Astrocyte (in vitro differentiated cells and primary cell): ENCODE data around the gene ANOS1. TPM values are rescaled to one million over a fixed set of nuclear protein-coding genes. Genes with fewer than 3 reads are reported as not detected.

ENCODE experiments used
- DNase-seq: peaks from one replicate; pipeline ENCODE4 v3.0.0-alpha.2; 2010; ENCODE audit warnings: low read depth
- FAIRE-seq: peaks from 2 replicates; lab custom pipeline; 2011; peaks lifted over from hg19 to GRCh38; lab: Jason Lieb, UNC
- H2AFZ ChIP-seq: 2 replicates; pipeline ENCODE4 v1.6.0; 2012; ENCODE audit warnings: low read depth, low read length, inconsistent platforms
- H3K27ac ChIP-seq: 2 replicates; pipeline ENCODE4 v1.5.1; 2011; ENCODE audit warnings: low read depth, low read length, inconsistent platforms
- H3K27me3 ChIP-seq: 2 replicates; pipeline ENCODE4 v1.6.0; 2011; ENCODE audit warnings: low read length, inconsistent platforms; ENCODE audit not compliant: insufficient read depth
- H3K36me3 ChIP-seq: 2 replicates; pipeline ENCODE4 v1.5.1; 2011; ENCODE audit warnings: low read length, inconsistent platforms; ENCODE audit not compliant: insufficient read depth
- H3K4me1 ChIP-seq: 2 replicates; pipeline ENCODE4 v1.5.1; 2011; ENCODE audit warnings: low read length, inconsistent platforms; ENCODE audit not compliant: insufficient read depth
- H3K4me2 ChIP-seq: 2 replicates; pipeline ENCODE4 v1.6.0; 2012; ENCODE audit warnings: low read length, inconsistent platforms
- H3K4me3 ChIP-seq: 2 replicates; pipeline ENCODE4 v1.5.1; 2011; ENCODE audit warnings: low read depth, mild to moderate bottlenecking, low read length, inconsistent platforms; ENCODE audit not compliant: insufficient read depth
- H3K79me2 ChIP-seq: 2 replicates; pipeline ENCODE4 v1.6.0; 2012; ENCODE audit warnings: mild to moderate bottlenecking, low read length, inconsistent platforms; ENCODE audit not compliant: insufficient read depth
- H3K9ac ChIP-seq: 2 replicates; pipeline ENCODE4 v1.6.0; 2012; ENCODE audit warnings: mild to moderate bottlenecking, low read length, inconsistent platforms
- H3K9me3 ChIP-seq: 2 replicates; pipeline ENCODE4 v1.5.1; 2012; ENCODE audit warnings: low read depth, mild to moderate bottlenecking, low read length, inconsistent platforms; ENCODE audit not compliant: insufficient read depth
- H4K20me1 ChIP-seq: 2 replicates; pipeline ENCODE4 v1.6.0; 2012; ENCODE audit warnings: low read length, inconsistent platforms; ENCODE audit not compliant: insufficient read depth
- H3K27ac Mint-ChIP-seq: one replicate; pipeline ENCODE4 v1.8.0; 2021; ENCODE audit warnings: mild to moderate bottlenecking, mixed read lengths; ENCODE audit not compliant: unreplicated experiment
- H3K27me3 Mint-ChIP-seq: one replicate; pipeline ENCODE4 v1.8.0; 2021; ENCODE audit warnings: low read depth, mixed read lengths; ENCODE audit not compliant: unreplicated experiment
- H3K36me3 Mint-ChIP-seq: one replicate; pipeline ENCODE4 v1.8.0; 2021; ENCODE audit warnings: low read depth, mixed read lengths; ENCODE audit not compliant: unreplicated experiment
- H3K4me1 Mint-ChIP-seq: one replicate; pipeline ENCODE4 v1.8.0; 2021; ENCODE audit warnings: low read depth, mixed read lengths; ENCODE audit not compliant: unreplicated experiment
- H3K4me3 Mint-ChIP-seq: one replicate; pipeline ENCODE4 v1.8.0; 2021; ENCODE audit warnings: mild to moderate bottlenecking, moderate library complexity, mixed read lengths; ENCODE audit not compliant: unreplicated experiment
- H3K9me3 Mint-ChIP-seq: one replicate; pipeline ENCODE4 v1.8.0; 2021; ENCODE audit warnings: mild to moderate bottlenecking, mixed read lengths; ENCODE audit not compliant: unreplicated experiment
- EZH2 ChIP-seq: IDR thresholded peaks from 2 replicates; pipeline ENCODE4 v1.6.1; 2012; ENCODE audit warnings: mild to moderate bottlenecking, low read length, inconsistent platforms; ENCODE audit not compliant: insufficient read depth
- total RNA-seq: library from RNA; stranded (reverse); gene quantifications from 2 replicates; pipeline ENCODE4 v1.2.1, GENCODE V29; 2021
- TF ChIP-seq, protein P1 (sequence below): IDR thresholded peaks from 2 replicates; pipeline ENCODE4 v1.5.1; 2011; ENCODE audit warnings: low read depth, mild to moderate bottlenecking, inconsistent platforms, low read length, moderate library complexity; ENCODE audit not compliant: insufficient read depth

The ANOS1 gene
- total RNA-seq, 1 donor from 2014 or later = 10.0 TPM

DNA sequence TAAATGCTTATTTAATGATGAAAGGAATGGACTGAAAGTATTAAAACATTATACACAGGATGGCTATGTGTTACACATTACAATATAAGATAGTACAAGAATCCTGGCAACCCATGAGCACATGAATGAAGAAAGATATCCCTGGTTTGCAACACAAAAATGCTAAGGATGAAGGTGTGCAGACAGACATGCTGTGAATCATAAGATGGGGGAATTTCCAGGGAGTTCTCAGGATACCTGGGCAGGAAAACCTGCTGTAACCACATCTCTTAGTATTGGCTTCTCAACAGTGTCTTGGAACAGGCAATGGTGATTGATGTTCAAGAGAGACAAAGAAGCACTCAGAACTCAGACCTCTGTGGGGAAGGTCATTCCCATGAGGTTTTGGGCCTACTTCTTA is 23.9 kb upstream of the ANOS1 start:
- H2AFZ ChIP-seq = no peak overlapping the region
- peak; percentile 10 for DNase-seq
- H3K4me3 ChIP-seq = no peak overlapping the region
- no peaks in the 10 kb centered on the region for H3K79me2 ChIP-seq
- Mint-ChIP-seq H3K9me3 (peaks cover 5% of the 10 kb centered on the region), H3K4me3 (no peak overlapping the region), H3K27me3 (no peaks in the 10 kb centered on the region), H3K27ac (no peak overlapping the region), H3K4me1 (peaks cover 16% of the 10 kb centered on the region), H3K36me3 (no peaks in the 10 kb centered on the region)
- H3K36me3 ChIP-seq = no peaks in the 10 kb centered on the region
- H3K4me2 ChIP-seq = no peak overlapping the region
- peaks cover 15% of the 10 kb centered on the region for H3K4me1 ChIP-seq
- H3K9me3 ChIP-seq = no peaks in the 10 kb centered on the region
- TF ChIP-seq, protein P1, sequence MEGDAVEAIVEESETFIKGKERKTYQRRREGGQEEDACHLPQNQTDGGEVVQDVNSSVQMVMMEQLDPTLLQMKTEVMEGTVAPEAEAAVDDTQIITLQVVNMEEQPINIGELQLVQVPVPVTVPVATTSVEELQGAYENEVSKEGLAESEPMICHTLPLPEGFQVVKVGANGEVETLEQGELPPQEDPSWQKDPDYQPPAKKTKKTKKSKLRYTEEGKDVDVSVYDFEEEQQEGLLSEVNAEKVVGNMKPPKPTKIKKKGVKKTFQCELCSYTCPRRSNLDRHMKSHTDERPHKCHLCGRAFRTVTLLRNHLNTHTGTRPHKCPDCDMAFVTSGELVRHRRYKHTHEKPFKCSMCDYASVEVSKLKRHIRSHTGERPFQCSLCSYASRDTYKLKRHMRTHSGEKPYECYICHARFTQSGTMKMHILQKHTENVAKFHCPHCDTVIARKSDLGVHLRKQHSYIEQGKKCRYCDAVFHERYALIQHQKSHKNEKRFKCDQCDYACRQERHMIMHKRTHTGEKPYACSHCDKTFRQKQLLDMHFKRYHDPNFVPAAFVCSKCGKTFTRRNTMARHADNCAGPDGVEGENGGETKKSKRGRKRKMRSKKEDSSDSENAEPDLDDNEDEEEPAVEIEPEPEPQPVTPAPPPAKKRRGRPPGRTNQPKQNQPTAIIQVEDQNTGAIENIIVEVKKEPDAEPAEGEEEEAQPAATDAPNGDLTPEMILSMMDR = no peak
- no peak for TF ChIP-seq EZH2
- H3K27me3 ChIP-seq = no peaks in the 10 kb centered on the region
- H3K9ac ChIP-seq = no peak overlapping the region
- H4K20me1 ChIP-seq = no peaks in the 10 kb centered on the region
- no peak overlapping the region for H3K27ac ChIP-seq
- FAIRE-seq = peak; percentile 91

DNA sequence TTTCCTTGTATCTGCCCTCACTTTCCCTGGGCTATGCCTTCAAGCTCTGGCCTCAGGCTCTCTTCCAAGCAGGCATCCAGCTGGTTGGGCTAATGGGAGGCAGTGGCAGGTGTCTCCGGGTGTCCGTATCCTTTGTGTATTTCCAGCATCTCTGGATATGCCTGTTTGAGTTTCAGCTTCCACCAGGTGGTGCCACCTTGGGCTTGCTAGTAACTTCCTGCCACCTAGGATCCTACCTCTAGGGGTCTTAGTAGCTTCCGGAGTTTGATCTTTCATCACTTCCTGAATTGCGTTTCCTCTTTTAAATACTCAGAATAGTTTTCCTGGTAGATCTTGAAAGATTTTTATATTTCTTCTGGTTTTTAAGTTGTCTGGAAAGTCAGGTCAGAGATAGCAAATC is 23.2 kb upstream of the ANOS1 start:
- no peak overlapping the region for H2AFZ ChIP-seq
- no peaks in the 10 kb centered on the region for H4K20me1 ChIP-seq
- H3K36me3 Mint-ChIP-seq = no peaks in the 10 kb centered on the region
- TF ChIP-seq, protein P1 = peak; percentile 15
- no peak for TF ChIP-seq EZH2
- DNase-seq = no peak
- H3K9me3 ChIP-seq = no peaks in the 10 kb centered on the region
- peaks cover 15% of the 10 kb centered on the region for H3K4me1 ChIP-seq
- peaks cover 5% of the 10 kb centered on the region for H3K9me3 Mint-ChIP-seq
- H3K27me3 ChIP-seq = no peaks in the 10 kb centered on the region
- no peak overlapping the region for H3K9ac ChIP-seq
- H3K4me2 ChIP-seq = no peak overlapping the region
- no peak overlapping the region for H3K4me3 Mint-ChIP-seq
- H3K4me1 Mint-ChIP-seq = peaks cover 16% of the 10 kb centered on the region
- no peak for FAIRE-seq
- H3K27ac ChIP-seq = no peak overlapping the region
- H3K4me3 ChIP-seq = no peak overlapping the region
- H3K27ac Mint-ChIP-seq = no peak overlapping the region
- no peaks in the 10 kb centered on the region for H3K27me3 Mint-ChIP-seq
- no peaks in the 10 kb centered on the region for H3K36me3 ChIP-seq
- no peaks in the 10 kb centered on the region for H3K79me2 ChIP-seq

DNA sequence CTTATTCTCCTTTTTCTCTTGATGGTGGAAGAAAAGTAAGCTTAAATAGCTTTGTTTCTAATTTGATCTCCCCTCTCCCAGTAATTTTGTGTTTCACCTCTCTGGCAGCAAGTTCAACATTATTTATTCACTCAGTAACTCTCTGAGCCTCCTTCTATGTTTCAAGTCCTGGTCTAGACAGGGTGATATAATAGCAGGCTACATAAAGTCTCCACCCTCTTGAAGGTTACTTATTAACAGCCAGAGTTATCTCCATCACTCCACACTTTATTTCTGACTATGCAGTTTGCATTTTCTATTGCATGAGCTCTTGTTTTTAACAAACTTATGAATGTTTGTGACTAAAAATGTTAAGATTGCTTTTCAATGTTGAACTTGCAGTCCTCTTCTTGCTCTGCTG is 17.8 kb upstream of the ANOS1 start:
- Mint-ChIP-seq H3K27ac (no peak overlapping the region), H3K9me3 (no peaks in the 10 kb centered on the region), H3K4me3 (no peak overlapping the region), H3K4me1 (no peaks in the 10 kb centered on the region), H3K27me3 (no peaks in the 10 kb centered on the region), H3K36me3 (no peaks in the 10 kb centered on the region)
- Histone ChIP-seq H3K4me1 (no peaks in the 10 kb centered on the region), H4K20me1 (no peaks in the 10 kb centered on the region), H2AFZ (no peak overlapping the region), H3K9ac (no peak overlapping the region), H3K27ac (no peak overlapping the region), H3K27me3 (no peaks in the 10 kb centered on the region), H3K4me2 (no peak overlapping the region), H3K36me3 (no peaks in the 10 kb centered on the region), H3K9me3 (no peaks in the 10 kb centered on the region), H3K79me2 (no peaks in the 10 kb centered on the region), H3K4me3 (no peak overlapping the region)
- DNase-seq (no peak), FAIRE-seq (peak; percentile 78)
- TF ChIP-seq, protein P1 = no peak
